ENCODE data around the gene IFI27. TPM values are rescaled to one million over a fixed set of nuclear protein-coding genes. Genes with fewer than 3 reads are reported as not detected.

Gene IFI27
- total and polyA plus RNA-seq, 9 of the 15 experiments (the other 6 are each of a cell fraction or from before 2014, with no cell fraction given), result 0.19 to 3.4 (median 1.4) TPM; not detected in 1

DNA sequence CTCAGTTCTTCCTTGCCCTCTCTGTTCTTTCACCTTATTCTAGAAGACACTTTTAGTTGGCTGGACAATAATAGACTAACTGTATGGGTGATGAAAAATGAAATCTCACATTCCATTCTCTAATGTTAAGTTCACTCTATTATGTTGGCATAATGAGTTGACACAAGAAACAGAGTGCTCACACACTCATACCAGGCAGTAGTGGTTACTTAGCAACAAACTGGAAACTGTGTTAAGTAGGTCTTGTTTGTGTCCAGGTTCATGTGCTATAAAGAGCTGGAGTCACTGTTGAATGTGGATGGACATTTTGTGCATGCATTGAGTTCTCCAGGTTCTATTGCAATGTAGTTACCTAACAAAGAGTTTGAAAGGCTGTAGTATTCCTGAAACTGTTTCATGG lies 46.7 kb downstream of the IFI27 start:
- no peaks in the 10 kb centered on the region for H3K9me3 ChIP-seq (replicated peaks; ENCODE audit: control insufficient read depth, insufficient read depth, low read depth, low read length)
- intact Hi-C loops (cut with micrococcal nuclease), result no loop called here

DNA sequence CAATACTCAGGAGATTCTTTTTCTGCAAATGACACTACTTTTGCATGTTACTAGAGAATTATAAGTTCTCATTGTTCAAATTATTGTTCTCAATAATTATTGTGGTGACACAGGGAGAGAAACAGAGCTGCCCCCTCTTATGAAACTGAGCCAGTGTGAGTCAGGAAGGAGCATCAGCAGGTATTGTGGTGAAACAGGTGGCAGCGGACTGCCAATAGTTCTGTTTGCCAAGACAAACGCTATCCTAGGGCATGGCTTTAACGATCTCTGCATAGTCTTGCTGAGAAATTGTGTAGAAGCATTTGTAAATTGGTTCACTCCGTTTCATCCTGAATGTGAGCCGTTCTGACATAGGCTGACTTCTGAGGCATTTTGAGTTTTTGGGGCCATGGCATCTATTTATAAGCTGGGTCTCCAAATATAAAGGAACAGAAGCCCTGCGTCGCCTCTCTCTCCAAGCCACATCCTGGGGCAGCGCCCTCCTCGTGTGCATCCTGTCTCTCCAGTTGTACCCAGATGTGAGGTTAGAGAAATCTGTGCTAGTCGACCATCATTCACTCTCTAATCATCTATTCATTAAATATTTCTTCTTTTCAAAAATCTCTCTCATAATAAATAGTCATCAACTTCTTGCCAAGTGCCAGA lies 47.8 kb downstream of the IFI27 start:
- Histone ChIP-seq H3K4me2 (ENCODE audit: insufficient read depth, low read length) (no peak overlapping the region), H3K4me1 (replicated peaks in 1 of 2; ENCODE audit: control insufficient read depth in 2 of 2, insufficient read depth in 2 of 2, low read length in 2 of 2) (no peaks in the 10 kb centered on the region), H4K20me1 (replicated peaks; ENCODE audit: control insufficient read depth, insufficient read depth, low read length) (no peaks in the 10 kb centered on the region), H2AFZ (ENCODE audit: low read depth, low read length) (no peak overlapping the region), H3K4me3 (no peak overlapping the region), H3K9ac (ENCODE audit: insufficient read depth in 1 of 2, low read depth in 2 of 2, low read length in 2 of 2) (no peak overlapping the region), H3K9me3 (replicated peaks; ENCODE audit: control insufficient read depth, insufficient read depth, low read depth, low read length) (no peaks in the 10 kb centered on the region), H3K9me1 (ENCODE audit: control insufficient read depth, insufficient read depth, low read length) (no peaks in the 10 kb centered on the region), H3K36me3 (ENCODE audit: control insufficient read depth, insufficient read depth, low read length) (no peaks in the 10 kb centered on the region), H3K79me2 (ENCODE audit: control insufficient read depth, insufficient read depth, low read length) (no peaks in the 10 kb centered on the region), H3K27ac (ENCODE audit: extremely low read depth, low read depth, low read length) (no peak overlapping the region), H3K27me3 (ENCODE audit: control insufficient read depth in 2 of 2, insufficient read depth in 2 of 2, low read length in 2 of 2) (no peaks in the 10 kb centered on the region)
- TF ChIP-seq DPF2 (IDR thresholded peaks at IDR 0.05) (no peak), ARID1B (IDR thresholded peaks at IDR 0.05) (no peak)
- TF ChIP-seq, protein P1, sequence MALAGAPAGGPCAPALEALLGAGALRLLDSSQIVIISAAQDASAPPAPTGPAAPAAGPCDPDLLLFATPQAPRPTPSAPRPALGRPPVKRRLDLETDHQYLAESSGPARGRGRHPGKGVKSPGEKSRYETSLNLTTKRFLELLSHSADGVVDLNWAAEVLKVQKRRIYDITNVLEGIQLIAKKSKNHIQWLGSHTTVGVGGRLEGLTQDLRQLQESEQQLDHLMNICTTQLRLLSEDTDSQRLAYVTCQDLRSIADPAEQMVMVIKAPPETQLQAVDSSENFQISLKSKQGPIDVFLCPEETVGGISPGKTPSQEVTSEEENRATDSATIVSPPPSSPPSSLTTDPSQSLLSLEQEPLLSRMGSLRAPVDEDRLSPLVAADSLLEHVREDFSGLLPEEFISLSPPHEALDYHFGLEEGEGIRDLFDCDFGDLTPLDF (CRISPR knock-in tag; IDR thresholded peaks at IDR 0.05), result no peak
- WGBS (ENCODE audit: insufficient coverage, low coverage, missing lambda C conversion rate), result 0% methylated on average over 8 of the region's 10 CpGs
- CTCF ChIA-PET (ENCODE audit: low intra/inter-chr PET ratio), result no interaction called here
- no peak for FAIRE-seq
- no peak for ATAC-seq
- DNase-seq (ENCODE audit: extremely low read depth in 1 of 4, low spot score in 3 of 4), result no peak
- intact Hi-C loops (cut with micrococcal nuclease) (no loop called here), in situ Hi-C loops (cut with MboI) (no loop called here)
- BruUV-seq (replicated peaks), result no TSS peak
- POLR2A ChIA-PET, result no interaction called here

More for the DNA sequence above, 46.7 kb downstream of the IFI27 start:
- no peaks in the 10 kb centered on the region for H3K27me3 ChIP-seq (ENCODE audit: control insufficient read depth in 2 of 2, insufficient read depth in 2 of 2, low read length in 2 of 2)
- H3K79me2 ChIP-seq (ENCODE audit: control insufficient read depth, insufficient read depth, low read length), result no peaks in the 10 kb centered on the region
- no peaks in the 10 kb centered on the region for H3K4me1 ChIP-seq (replicated peaks in 1 of 2; ENCODE audit: control insufficient read depth in 2 of 2, insufficient read depth in 2 of 2, low read length in 2 of 2)
- ChIA-PET POLR2A (no interaction called here), CTCF (ENCODE audit: low intra/inter-chr PET ratio) (no interaction called here)
- in situ Hi-C loops (cut with MboI), result no loop called here
- H3K27ac ChIP-seq (ENCODE audit: extremely low read depth, low read depth, low read length), result no peak overlapping the region
- FAIRE-seq, result no peak
- H3K9me1 ChIP-seq (ENCODE audit: control insufficient read depth, insufficient read depth, low read length), result no peaks in the 10 kb centered on the region
- H3K4me2 ChIP-seq (ENCODE audit: insufficient read depth, low read length), result no peak overlapping the region
- no peak overlapping the region for H3K4me3 ChIP-seq
- H3K9ac ChIP-seq (ENCODE audit: insufficient read depth in 1 of 2, low read depth in 2 of 2, low read length in 2 of 2), result no peak overlapping the region
- DNase-seq (ENCODE audit: extremely low read depth in 1 of 4, low spot score in 3 of 4), result no peak
- TF ChIP-seq HNRNPLL (IDR thresholded peaks at IDR 0.05; ENCODE audit: low read depth, low read length, poor library complexity, severe bottlenecking), result no peak
- no peak for TF ChIP-seq ZNF584 (CRISPR knock-in tag; IDR thresholded peaks at IDR 0.05; ENCODE audit: low read depth)
- no peak overlapping the region for H2AFZ ChIP-seq (ENCODE audit: low read depth, low read length)
- H3K36me3 ChIP-seq (ENCODE audit: control insufficient read depth, insufficient read depth, low read length), result no peaks in the 10 kb centered on the region
- no peak for ATAC-seq
- BruUV-seq (replicated peaks), result no TSS peak
- no peaks in the 10 kb centered on the region for H4K20me1 ChIP-seq (replicated peaks; ENCODE audit: control insufficient read depth, insufficient read depth, low read length)
